PC-3 (cell line): ENCODE data around the gene COL9A3.

Source experiments
- EZH2phosphoT487 ChIP-seq: fragments of 300-600 bp; sonication (generic); IDR thresholded peaks from 2 replicates; pipeline ENCODE4 v1.6.1; 2018; ENCODE audit warnings: mild to moderate bottlenecking, antibody characterized with exemption, low read length, borderline replicate concordance
- TF ChIP-seq, protein P1 (sequence below): fragments of 300-600 bp; sonication (generic); conservative IDR thresholded peaks from 2 replicates; pipeline ENCODE4 v1.5.1; 2017; ENCODE audit warnings: antibody characterized with exemption, low read depth, mild to moderate bottlenecking, low read length

- TF ChIP-seq EZH2phosphoT487 = no peak
- TF ChIP-seq, protein P1, sequence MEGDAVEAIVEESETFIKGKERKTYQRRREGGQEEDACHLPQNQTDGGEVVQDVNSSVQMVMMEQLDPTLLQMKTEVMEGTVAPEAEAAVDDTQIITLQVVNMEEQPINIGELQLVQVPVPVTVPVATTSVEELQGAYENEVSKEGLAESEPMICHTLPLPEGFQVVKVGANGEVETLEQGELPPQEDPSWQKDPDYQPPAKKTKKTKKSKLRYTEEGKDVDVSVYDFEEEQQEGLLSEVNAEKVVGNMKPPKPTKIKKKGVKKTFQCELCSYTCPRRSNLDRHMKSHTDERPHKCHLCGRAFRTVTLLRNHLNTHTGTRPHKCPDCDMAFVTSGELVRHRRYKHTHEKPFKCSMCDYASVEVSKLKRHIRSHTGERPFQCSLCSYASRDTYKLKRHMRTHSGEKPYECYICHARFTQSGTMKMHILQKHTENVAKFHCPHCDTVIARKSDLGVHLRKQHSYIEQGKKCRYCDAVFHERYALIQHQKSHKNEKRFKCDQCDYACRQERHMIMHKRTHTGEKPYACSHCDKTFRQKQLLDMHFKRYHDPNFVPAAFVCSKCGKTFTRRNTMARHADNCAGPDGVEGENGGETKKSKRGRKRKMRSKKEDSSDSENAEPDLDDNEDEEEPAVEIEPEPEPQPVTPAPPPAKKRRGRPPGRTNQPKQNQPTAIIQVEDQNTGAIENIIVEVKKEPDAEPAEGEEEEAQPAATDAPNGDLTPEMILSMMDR = no peak
Observed at GRCh38 chr20:62773845-62774714, 42.8 kb upstream of the COL9A3 start.
